HG03280 (cell line): Measurements from ENCODE around the gene SLC10A7.

ENCODE experiments used
- ATAC-seq: cut with Tn5 transposase; IDR thresholded peaks from one replicate; pipeline ENCODE4 v1.9.1; 2021; ENCODE audit warnings: mild to moderate bottlenecking, moderate library complexity; ENCODE audit not compliant: unreplicated experiment

The SLC10A7 gene

GRCh38 chr4:146443525-146443924, 78.2 kb downstream of the SLC10A7 start:
- ATAC-seq, result no peak

- ATAC-seq, result no peak
Observed at GRCh38 chr4:146442801-146443200, 78.9 kb downstream of the SLC10A7 start.

GRCh38 chr4:146439999-146440398, 81.7 kb downstream of the SLC10A7 start:
- no peak for ATAC-seq

GRCh38 chr4:146439437-146439836, 82.3 kb downstream of the SLC10A7 start:
- ATAC-seq, result no peak

- ATAC-seq, result no peak
Observed at GRCh38 chr4:146437778-146438177, 84.0 kb downstream of the SLC10A7 start.

GRCh38 chr4:146436423-146437162, 85.1 kb downstream of the SLC10A7 start:
- no peak for ATAC-seq

- no peak for ATAC-seq
Observed at GRCh38 chr4:146435962-146436361, 85.8 kb downstream of the SLC10A7 start.

GRCh38 chr4:146432065-146432464, 89.7 kb downstream of the SLC10A7 start:
- no peak for ATAC-seq

GRCh38 chr4:146428298-146428697, 93.4 kb downstream of the SLC10A7 start:
- no peak for ATAC-seq

GRCh38 chr4:146417822-146418221, 103.9 kb downstream of the SLC10A7 start:
- no peak for ATAC-seq

GRCh38 chr4:146415829-146416228, 105.9 kb downstream of the SLC10A7 start:
- no peak for ATAC-seq

GRCh38 chr4:146407669-146408084, 114.1 kb downstream of the SLC10A7 start:
- ATAC-seq, result no peak

GRCh38 chr4:146407257-146407656, 114.5 kb downstream of the SLC10A7 start:
- no peak for ATAC-seq

GRCh38 chr4:146401274-146401673, 120.5 kb downstream of the SLC10A7 start:
- no peak for ATAC-seq

- ATAC-seq, result no peak
Observed at GRCh38 chr4:146398896-146399445, 122.8 kb downstream of the SLC10A7 start.

GRCh38 chr4:146398404-146398803, 123.3 kb downstream of the SLC10A7 start:
- ATAC-seq, result no peak

GRCh38 chr4:146389561-146389960, 132.2 kb downstream of the SLC10A7 start:
- ATAC-seq, result no peak

GRCh38 chr4:146382194-146382593, 139.5 kb downstream of the SLC10A7 start:
- no peak for ATAC-seq

GRCh38 chr4:146381263-146381872, 140.4 kb downstream of the SLC10A7 start:
- no peak for ATAC-seq

- ATAC-seq, result no peak
Observed at GRCh38 chr4:146379744-146380143, 142.0 kb downstream of the SLC10A7 start.

GRCh38 chr4:146371812-146372211, 149.9 kb downstream of the SLC10A7 start:
- no peak for ATAC-seq

GRCh38 chr4:146370841-146371240, 150.9 kb downstream of the SLC10A7 start:
- no peak for ATAC-seq
